MCF 10A (cell line): Measurements from ENCODE around the gene KCMF1. TPM values are rescaled to one million over a fixed set of nuclear protein-coding genes. Genes with fewer than 3 reads are reported as not detected.

ENCODE experiments used
- BruUV-seq: library from RNA; stranded (reverse); fragments of 400-500 nt; replicated peaks from 2 replicates; lab custom pipeline; 2021; lab: Mats Ljungman, UMichigan
- CTCF ChIA-PET: fragments of 300-600 bp; sonication (Branson Sonifier 250); formaldehyde crosslinking; extraction: SDS; loops from one replicate; lab custom pipeline; 2021; ENCODE audit warnings: antibody characterized with exemption, inconsistent platforms; lab: Yijun Ruan, JAX
- POLR2A ChIA-PET: fragments of 300-600, 350-650 bp; sonication (Branson Sonifier 250); formaldehyde crosslinking; extraction: SDS; loops from one replicate; lab custom pipeline; 2020; ENCODE audit warnings: antibody characterized with exemption, inconsistent platforms; lab: Yijun Ruan, JAX
- DNase-seq: peaks from one replicate; pipeline ENCODE4 v3.0.0-alpha.2; 2018; ENCODE audit not compliant: unreplicated experiment
- H3K27ac Mint-ChIP-seq: one replicate; pipeline ENCODE4 v1.8.0; 2022; ENCODE audit warnings: mild to moderate bottlenecking, low read depth, mixed read lengths; ENCODE audit not compliant: unreplicated experiment
- H3K27me3 Mint-ChIP-seq: one replicate; pipeline ENCODE4 v1.8.0; 2022; ENCODE audit warnings: mixed read lengths; ENCODE audit not compliant: insufficient read depth, unreplicated experiment
- H3K36me3 Mint-ChIP-seq: one replicate; pipeline ENCODE4 v1.8.0; 2022; ENCODE audit warnings: mild to moderate bottlenecking, moderate library complexity, mixed read lengths; ENCODE audit not compliant: insufficient read depth, unreplicated experiment
- H3K4me1 Mint-ChIP-seq: one replicate; pipeline ENCODE4 v1.8.0; 2022; ENCODE audit warnings: mixed read lengths; ENCODE audit not compliant: insufficient read depth, unreplicated experiment
- H3K4me3 Mint-ChIP-seq: one replicate; pipeline ENCODE4 v1.8.0; 2022; ENCODE audit warnings: mild to moderate bottlenecking, moderate library complexity, mixed read lengths; ENCODE audit not compliant: unreplicated experiment
- H3K9me3 Mint-ChIP-seq: one replicate; pipeline ENCODE4 v1.8.0; 2022; ENCODE audit warnings: mixed read lengths; ENCODE audit not compliant: unreplicated experiment
- CTCF ChIP-seq: fragments of 200-600 bp; IDR thresholded peaks from one replicate; pipeline ENCODE4 v1.8.0; 2022; ENCODE audit warnings: antibody characterized with exemption, mild to moderate bottlenecking; ENCODE audit not compliant: unreplicated experiment
- intact Hi-C: fragments of 100-400 bp; cut with micrococcal nuclease; formaldehyde crosslinking; loops from 2 replicates; pipeline ENCODE4 v1.14.1; 2022
- total RNA-seq: library from RNA; stranded (reverse); gene quantifications from 2 replicates; pipeline ENCODE4 v1.2.3, GENCODE V29; 2022

KCMF1 gene
- total RNA-seq, 1 experiment from 2014 or later: 170 TPM

DNA sequence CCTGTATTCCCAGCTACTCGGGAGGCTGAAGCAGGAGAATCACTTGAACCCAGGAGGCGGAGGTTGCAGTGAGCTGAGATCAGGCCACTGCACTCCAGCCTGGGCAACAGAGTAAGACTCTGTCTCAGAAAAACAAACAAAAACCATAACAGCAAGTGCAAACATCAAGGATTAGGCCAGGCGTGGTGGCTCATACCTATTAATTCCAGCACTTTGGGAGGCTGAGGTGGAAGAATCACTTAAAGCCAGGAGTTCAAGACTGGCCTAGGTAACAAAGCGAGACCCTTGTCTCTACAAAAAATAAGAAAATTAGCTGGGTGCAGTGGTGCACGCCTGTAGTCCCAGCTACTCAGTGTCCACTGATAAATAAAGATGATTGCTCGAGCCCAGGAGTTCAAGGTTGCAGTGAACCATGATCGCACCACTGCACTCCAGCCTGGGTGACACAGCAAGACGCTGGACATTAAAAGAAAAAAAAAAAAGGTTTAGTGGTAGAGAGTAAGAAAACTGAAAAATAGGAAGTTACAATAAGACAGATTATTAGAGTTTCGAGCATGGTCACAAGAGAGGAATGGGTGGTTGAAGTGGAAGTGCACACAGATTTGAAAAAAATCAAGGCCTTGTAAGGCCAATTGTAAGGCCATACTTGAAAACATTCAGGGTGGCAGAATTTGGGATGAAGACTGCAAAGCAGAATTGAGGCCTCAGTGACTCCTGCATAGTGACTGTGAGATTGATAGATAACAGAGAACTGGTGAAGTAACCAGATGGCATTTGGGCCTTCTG is 6.4 kb upstream of the KCMF1 start:
- intact Hi-C loops: no loop called here
- ChIA-PET POLR2A (interaction anchor here (1.0 to 1.8 kb wide), 5 partner anchors 19 to 334 kb away, joined by 3 to 7 read pairs (median 4); no protein-coding TSS in a partner anchor), CTCF (interaction anchor here (0.6 to 1.7 kb wide), 5 partner anchors 18 to 334 kb away, joined by 3 to 4 read pairs (median 3); no protein-coding TSS in a partner anchor)
- peaks cover 42% of the 10 kb centered on the region for H3K4me1 Mint-ChIP-seq
- no peak for DNase-seq
- peak overlapping the region; percentile 77 for H3K27ac Mint-ChIP-seq
- H3K9me3 Mint-ChIP-seq: peaks cover 7% of the 10 kb centered on the region
- no peak overlapping the region for H3K4me3 Mint-ChIP-seq
- peaks cover 56% of the 10 kb centered on the region for H3K36me3 Mint-ChIP-seq
- TF ChIP-seq CTCF: no peak
- no TSS peak for BruUV-seq
- no peaks in the 10 kb centered on the region for H3K27me3 Mint-ChIP-seq

- ChIA-PET POLR2A (no interaction called here), CTCF (interaction anchor here (0.6 to 1.7 kb wide), 5 partner anchors 18 to 333 kb away, joined by 3 to 4 read pairs (median 3); no protein-coding TSS in a partner anchor)
- H3K36me3 Mint-ChIP-seq: peaks cover 54% of the 10 kb centered on the region
Observed at GRCh38 chr2:84965192-84965516, 5.8 kb upstream of the KCMF1 start.

GRCh38 chr2:84965827-84966226 is 5.1 kb upstream of the KCMF1 start:
- TF ChIP-seq CTCF: no peak
- intact Hi-C loops: no loop called here
- CTCF ChIA-PET: interaction anchor here (1.5 kb wide), 1 partner anchor 39 kb away, joined by 4 read pairs; no protein-coding TSS in a partner anchor
- Mint-ChIP-seq H3K36me3 (peaks cover 54% of the 10 kb centered on the region), H3K4me1 (peaks cover 40% of the 10 kb centered on the region), H3K27ac (no peak overlapping the region), H3K4me3 (no peak overlapping the region), H3K9me3 (peaks cover 5% of the 10 kb centered on the region), H3K27me3 (no peaks in the 10 kb centered on the region)
- DNase-seq: no peak
- POLR2A ChIA-PET: interaction anchor here (0.7 to 1.0 kb wide), 3 partner anchors 20 to 47 kb away, joined by 3 to 5 read pairs (median 3); no protein-coding TSS in a partner anchor
- no TSS peak for BruUV-seq

More at GRCh38 chr2:84965192-84965516, 5.8 kb upstream of the KCMF1 start:
- intact Hi-C loops: no loop called here
- Mint-ChIP-seq H3K4me3 (no peak overlapping the region), H3K9me3 (peaks cover 7% of the 10 kb centered on the region), H3K27ac (peak overlapping the region; percentile 77), H3K4me1 (peaks cover 41% of the 10 kb centered on the region), H3K27me3 (no peaks in the 10 kb centered on the region)
- TF ChIP-seq CTCF: no peak
- DNase-seq: no peak
- BruUV-seq: no TSS peak

DNA sequence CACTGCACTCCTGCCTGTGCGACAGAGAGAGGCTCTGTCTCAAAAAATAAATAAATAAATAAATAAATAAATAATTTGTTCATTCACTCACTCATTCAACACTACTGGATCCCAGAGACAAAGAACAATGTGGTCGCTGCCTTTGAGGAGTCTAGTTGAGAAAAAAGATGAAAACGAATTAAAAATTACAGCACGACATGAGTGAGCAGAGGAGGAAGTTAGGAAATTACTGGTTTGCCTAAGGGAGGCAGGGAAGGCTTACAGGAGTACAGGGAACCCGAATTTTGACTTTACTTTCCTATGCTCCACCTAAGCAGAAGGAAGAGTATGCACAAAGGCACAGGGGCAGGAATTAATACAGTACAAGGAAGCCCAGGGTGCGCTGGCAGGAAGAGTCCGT is 4.2 kb upstream of the KCMF1 start:
- H3K4me3 Mint-ChIP-seq: no peak overlapping the region
- no peaks in the 10 kb centered on the region for H3K9me3 Mint-ChIP-seq
- no peak for TF ChIP-seq CTCF
- intact Hi-C loops: no loop called here
- DNase-seq: no peak
- H3K27ac Mint-ChIP-seq: no peak overlapping the region
- peaks cover 35% of the 10 kb centered on the region for H3K4me1 Mint-ChIP-seq
- H3K36me3 Mint-ChIP-seq: peaks cover 54% of the 10 kb centered on the region
- ChIA-PET CTCF (interaction anchor here (0.6 to 1.5 kb wide), 4 partner anchors 8 to 51 kb away, joined by 3 to 4 read pairs (median 4); no protein-coding TSS in a partner anchor), POLR2A (interaction anchor here (0.7 to 9.4 kb wide), 3 partner anchors 7 to 46 kb away, joined by 3 to 198 read pairs (median 5); no protein-coding TSS in a partner anchor)
- no TSS peak for BruUV-seq
- H3K27me3 Mint-ChIP-seq: no peaks in the 10 kb centered on the region
